ENCODE measurements around the gene ERP27.

- no peak for TF ChIP-seq CTCF (IDR thresholded peaks at IDR 0.05 in 4 of 5, conservative IDR thresholded peaks at IDR 0.05 in 1 of 5)
- no peak for TF ChIP-seq POLR2A (IDR thresholded peaks at IDR 0.05)
These were observed 52.1 kb downstream of the ERP27 start for GRCh38 chr12:14886271-14886670.

All from gastrocnemius medialis (tissue), 4 donors.